Subcutaneous adipose tissue (tissue), 4 donors: ENCODE measurements around the gene ADCY5. TPM values are rescaled to one million over a fixed set of nuclear protein-coding genes. Genes with fewer than 3 reads are reported as not detected.

Experiments
- CTCF ChIP-seq: fragments of 450-650 bp; IDR thresholded peaks from one replicate; pipeline ENCODE4 v1.5.1; 2016; ENCODE audit warnings: low read depth, mild to moderate bottlenecking, control low read depth, antibody characterized with exemption, moderate library complexity
- total RNA-seq, 4 donors: library from RNA; depleted of rRNA; stranded (reverse); fragments of >200 nt; gene quantifications; one replicate each; pipeline ENCODE4 v1.1.0, GENCODE V29; 2016

ADCY5 gene
- total RNA-seq, 4 donors from 2014 or later = 16.1 to 52.2 (median 38.0) TPM

GRCh38 chr3:123246866-123247265 is 202.0 kb downstream of the ADCY5 start:
- TF ChIP-seq CTCF = no peak

GRCh38 chr3:123244128-123244527 is 204.8 kb downstream of the ADCY5 start:
- TF ChIP-seq CTCF = no peak

- no peak for TF ChIP-seq CTCF
Observed at GRCh38 chr3:123239756-123240155, 209.1 kb downstream of the ADCY5 start.

- TF ChIP-seq CTCF = no peak
Observed at GRCh38 chr3:123236902-123237301, 212.0 kb downstream of the ADCY5 start.

Other genes with a start within 250 kb of the ADCY5 start
- gene SEC22A, start 247.1 kb downstream of the ADCY5 start, total RNA-seq = 10 to 100 TPM; 11.3 to 28.7 (median 22.0) TPM
- gene HACD2, start 136.0 kb upstream of the ADCY5 start, total RNA-seq = 10 to 100 TPM; 50.9 to 72.9 (median 58.4) TPM